ELR (cell line): ENCODE measurements around the gene IRF3.
A peak's percentile ranks its signal among the peaks of the same experiment; 100 is the strongest.

Source experiments
- DNase-seq: peaks from one replicate; pipeline ENCODE4 v3.0.0-alpha.2; 2015; ENCODE audit warnings: low read depth

Gene IRF3

GRCh38 chr19:49666120-49666444 lies 425 bp upstream of the IRF3 start:
- DNase-seq, result no peak

DNA sequence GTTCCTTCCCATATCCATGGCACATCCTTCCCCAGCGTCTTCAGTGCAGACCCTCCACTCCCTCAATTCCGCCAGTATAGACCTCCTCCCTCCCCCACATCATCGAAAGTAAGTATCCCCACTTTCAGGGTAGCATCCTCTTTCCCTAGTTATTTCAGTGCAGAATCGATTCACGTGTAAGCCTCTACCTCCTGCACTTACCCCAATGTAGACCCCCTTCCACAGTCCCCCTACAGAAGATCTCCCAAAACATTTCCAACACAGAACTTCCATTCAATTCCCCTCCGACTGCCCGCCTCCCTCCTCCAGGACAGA lies 664 bp downstream of the IRF3 start:
- DNase-seq, result no peak

GRCh38 chr19:49664171-49665035 lies 1.3 kb downstream of the IRF3 start:
- peak; percentile 86 for DNase-seq

DNA sequence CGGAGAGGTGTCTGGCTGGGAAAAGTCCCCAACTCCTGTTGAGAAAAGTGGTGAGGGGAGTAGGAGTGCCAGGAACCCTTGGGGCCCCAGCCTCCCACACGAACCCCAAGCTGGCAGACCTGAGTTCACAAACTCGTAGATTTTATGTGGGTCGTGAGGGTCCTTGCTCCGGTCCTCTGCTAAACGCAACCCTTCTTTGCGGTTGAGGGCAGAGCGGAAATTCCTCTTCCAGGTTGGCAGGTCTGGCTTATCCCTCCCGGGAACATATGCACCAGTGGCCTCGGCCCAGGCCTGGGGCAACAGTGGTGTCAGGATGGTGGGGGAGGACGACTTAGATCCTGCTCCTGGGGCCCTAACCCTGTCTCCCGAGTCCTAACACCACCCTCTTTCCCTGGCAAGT lies 2.4 kb downstream of the IRF3 start:
- DNase-seq, result no peak

GRCh38 chr19:49662011-49662410 lies 3.6 kb downstream of the IRF3 start:
- no peak for DNase-seq

GRCh38 chr19:49660338-49660961 lies 5.2 kb downstream of the IRF3 start:
- DNase-seq, result no peak

- no peak for DNase-seq
These were observed 6.9 kb downstream of the IRF3 start for GRCh38 chr19:49658566-49659442.

GRCh38 chr19:49658139-49658517 lies 7.5 kb downstream of the IRF3 start:
- no peak for DNase-seq

GRCh38 chr19:49657493-49658138 lies 8.0 kb downstream of the IRF3 start:
- DNase-seq, result no peak

- no peak for DNase-seq
These were observed 9.1 kb downstream of the IRF3 start for GRCh38 chr19:49656456-49657109.

- DNase-seq, result no peak
These were observed 9.8 kb downstream of the IRF3 start for GRCh38 chr19:49655570-49656455.

- DNase-seq, result no peak
These were observed 11.1 kb downstream of the IRF3 start for GRCh38 chr19:49654581-49654980.

- no peak for DNase-seq
These were observed 12.2 kb downstream of the IRF3 start for GRCh38 chr19:49653466-49653806.

DNA sequence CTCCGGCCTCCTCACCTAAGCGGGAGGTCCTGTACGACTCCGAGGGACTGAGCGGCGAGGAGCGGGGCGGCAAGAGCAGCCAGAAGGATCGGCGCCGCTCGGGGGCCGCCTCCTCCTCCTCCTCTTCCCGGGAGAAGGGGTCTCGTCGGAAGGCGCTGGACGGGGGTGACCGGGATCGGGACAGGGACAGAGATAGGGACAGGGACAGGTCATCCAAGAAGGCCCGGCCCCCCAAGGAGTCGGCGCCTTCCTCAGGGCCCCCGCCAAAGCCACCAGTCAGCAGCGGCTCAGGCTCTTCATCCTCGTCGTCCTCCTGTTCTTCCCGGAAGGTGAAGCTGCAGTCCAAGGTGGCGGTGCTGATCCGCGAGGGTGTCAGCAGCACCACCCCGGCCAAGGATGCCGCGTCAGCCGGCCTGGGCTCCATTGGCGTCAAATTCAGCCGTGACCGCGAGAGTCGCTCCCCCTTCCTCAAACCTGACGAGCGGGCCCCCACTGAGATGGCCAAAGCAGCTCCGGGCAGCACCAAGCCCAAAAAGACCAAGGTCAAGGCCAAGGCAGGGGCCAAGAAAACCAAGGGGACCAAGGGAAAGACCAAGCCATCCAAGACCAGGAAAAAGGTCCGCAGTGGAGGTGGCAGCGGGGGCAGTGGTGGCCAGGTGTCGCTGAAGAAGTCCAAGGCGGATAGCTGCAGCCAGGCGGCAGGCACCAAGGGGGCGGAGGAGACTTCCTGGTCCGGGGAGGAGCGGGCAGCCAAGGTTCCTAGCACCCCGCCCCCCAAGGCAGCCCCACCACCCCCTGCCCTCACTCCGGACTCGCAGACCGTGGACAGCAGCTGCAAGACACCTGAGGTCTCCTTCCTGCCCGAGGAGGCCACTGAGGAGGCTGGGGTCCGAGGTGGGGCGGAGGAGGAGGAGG lies 12.8 kb downstream of the IRF3 start:
- no peak for DNase-seq

- DNase-seq, result no peak
These were observed 13.7 kb downstream of the IRF3 start for GRCh38 chr19:49651820-49652550.

DNA sequence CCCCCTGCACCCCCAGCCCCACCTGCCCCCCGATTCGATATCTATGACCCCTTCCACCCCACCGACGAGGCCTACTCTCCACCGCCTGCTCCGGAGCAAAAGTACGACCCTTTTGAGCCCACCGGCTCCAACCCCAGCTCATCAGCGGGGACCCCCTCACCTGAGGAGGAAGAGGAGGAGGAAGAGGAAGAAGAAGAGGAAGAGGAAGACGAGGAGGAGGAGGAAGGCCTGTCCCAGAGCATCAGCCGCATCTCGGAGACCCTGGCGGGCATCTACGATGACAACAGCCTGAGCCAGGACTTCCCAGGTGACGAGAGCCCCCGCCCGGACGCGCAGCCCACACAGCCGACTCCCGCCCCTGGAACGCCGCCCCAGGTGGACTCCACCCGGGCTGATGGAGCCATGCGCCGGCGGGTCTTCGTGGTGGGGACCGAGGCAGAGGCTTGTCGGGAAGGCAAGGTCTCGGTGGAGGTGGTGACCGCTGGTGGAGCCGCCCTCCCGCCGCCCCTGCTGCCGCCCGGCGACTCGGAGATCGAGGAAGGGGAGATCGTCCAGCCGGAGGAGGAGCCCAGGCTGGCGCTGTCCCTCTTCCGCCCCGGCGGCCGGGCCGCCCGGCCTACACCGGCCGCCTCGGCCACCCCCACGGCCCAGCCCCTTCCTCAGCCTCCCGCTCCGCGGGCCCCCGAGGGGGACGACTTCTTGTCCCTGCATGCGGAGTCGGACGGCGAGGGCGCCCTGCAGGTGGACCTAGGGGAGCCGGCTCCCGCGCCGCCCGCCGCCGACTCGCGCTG lies 14.4 kb downstream of the IRF3 start:
- DNase-seq, result no peak

DNA sequence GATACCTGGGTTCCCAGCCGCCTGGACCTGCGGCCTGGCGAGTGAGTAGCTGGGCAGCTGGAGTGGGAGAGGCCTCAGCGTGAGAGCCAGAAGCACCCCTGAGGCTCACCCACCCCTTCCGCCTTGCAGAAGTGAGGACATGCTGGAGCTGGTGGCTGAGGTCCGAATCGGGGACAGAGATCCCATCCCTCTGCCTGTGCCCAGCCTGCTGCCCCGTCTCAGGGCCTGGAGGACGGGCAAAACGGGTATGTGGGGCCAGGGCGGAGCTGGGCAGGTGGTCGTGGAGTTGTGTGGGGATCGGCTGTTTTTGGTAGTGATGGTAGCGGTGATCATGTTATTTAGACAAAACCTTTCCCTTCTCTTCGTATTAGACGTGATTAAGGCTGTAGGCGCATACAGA lies 19.1 kb downstream of the IRF3 start:
- DNase-seq, result no peak

DNA sequence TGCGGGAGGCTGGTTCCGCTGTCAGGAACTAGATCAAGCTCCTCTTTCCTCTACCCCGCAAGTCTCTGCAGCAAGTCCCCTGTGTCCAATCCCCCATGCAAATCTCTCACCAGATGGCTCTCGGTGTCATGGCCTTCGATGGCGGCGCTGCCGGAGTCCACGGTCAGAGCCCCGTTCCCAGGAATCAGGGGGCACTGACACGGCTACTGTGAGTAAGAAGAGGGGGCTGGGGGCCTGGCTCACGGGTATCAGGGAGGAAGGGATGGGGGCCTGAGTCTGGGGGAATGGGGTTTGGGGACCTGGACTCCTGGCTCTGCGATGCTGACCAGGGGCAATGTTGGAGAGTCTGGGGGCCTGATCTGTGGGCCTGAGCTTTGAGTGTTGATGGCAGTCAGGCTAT lies 19.7 kb downstream of the IRF3 start:
- no peak for DNase-seq

DNA sequence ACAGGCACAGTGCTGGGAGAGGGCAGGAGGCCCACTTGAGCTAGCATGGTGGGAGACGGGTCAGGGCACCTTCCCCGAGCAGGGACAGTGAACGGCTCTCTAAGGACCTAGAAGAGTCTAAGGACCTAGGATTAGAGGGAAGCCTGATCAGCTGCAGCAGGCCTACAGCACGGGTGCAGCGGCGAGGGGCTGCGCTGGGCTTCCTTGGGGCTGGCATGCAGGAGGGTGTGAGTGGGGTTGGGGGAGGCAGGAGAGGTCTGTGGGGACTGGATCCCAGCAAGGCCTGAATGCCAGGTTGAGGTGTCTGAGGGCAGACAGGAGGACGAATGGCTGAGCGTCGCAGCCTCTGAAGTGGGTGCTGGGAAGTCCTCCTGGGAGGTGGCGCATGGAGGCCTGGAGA lies 20.1 kb downstream of the IRF3 start:
- DNase-seq, result no peak
